HG03139 (cell line): Measurements from ENCODE around the gene CACNB2.
A peak's percentile ranks its signal among the peaks of the same experiment; 100 is the strongest.
"Not testable (repeated sequence)": the region's sequence is repeated elsewhere in the genome, so short reads cannot be mapped to it uniquely, and the experiment has no call there.

ENCODE experiments used
- ATAC-seq: cut with Tn5 transposase; IDR thresholded peaks from one replicate; pipeline ENCODE4 v1.9.1; 2021; ENCODE audit not compliant: unreplicated experiment

Gene CACNB2

GRCh38 chr10:18438361-18439126 is 298.3 kb downstream of the CACNB2 start:
- ATAC-seq, result no peak

DNA sequence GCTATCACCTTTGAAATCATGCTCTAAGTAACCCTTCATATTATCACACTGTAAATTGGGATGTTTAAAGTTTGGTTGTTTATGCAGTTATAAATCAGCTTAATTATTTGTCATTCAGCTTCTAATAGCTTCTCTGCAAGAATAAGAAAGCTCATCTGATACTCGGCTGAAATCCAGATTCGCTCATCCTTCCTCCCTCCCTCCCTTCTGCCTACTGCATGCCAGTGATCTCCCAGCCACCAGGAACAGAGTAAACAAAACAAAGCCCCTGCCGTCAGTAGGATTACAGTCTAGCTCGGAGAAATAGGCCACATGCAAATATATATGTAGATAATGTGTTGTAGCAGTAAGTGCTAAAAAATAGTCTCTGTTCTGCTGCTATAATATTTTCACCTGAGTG is 299.4 kb downstream of the CACNB2 start:
- ATAC-seq, result no peak

DNA sequence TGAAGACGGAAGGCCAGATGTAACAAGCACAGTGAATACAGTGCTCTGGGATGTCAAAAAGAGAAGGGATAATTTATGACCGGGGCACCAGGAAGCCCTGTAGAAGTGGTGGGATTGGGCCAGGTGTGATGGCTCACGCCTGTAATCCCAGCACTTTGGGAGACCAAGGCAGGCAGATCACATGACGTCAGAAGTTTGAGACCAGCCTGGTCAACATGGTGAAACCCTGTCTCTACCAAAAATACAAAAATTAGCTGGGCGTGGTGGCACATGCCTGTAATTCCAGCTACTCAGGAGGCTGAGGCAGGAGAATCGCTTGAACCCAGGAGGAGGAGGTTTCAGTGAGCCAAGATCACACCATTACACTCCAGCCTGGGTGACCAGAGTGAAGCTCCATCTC is 305.4 kb downstream of the CACNB2 start:
- not testable (repeated sequence) for ATAC-seq

- no peak for ATAC-seq
Observed at GRCh38 chr10:18446205-18446604, 306.0 kb downstream of the CACNB2 start.

- ATAC-seq, result no peak
Observed at GRCh38 chr10:18449611-18450026, 309.4 kb downstream of the CACNB2 start.

DNA sequence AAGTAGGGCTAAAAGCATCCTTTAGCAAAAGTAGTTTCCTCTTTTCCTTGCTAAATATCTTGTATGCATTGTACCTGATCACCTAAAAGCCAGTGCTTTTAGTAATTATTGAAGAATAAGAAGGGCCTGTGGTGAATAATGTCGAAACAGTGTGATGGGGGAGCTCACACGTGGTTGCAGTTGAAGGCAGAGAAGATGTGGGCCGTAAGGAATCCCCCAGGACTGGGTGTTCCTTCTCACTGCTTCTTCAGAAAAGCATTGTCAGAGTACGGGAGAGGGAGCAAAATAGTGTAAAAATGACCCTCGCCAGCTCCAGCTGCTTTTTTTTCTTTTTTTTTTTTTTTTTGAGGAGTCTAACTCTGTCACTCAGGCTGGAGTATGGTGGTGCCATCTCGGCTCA is 310.1 kb downstream of the CACNB2 start:
- ATAC-seq, result no peak

GRCh38 chr10:18455086-18455884 is 315.1 kb downstream of the CACNB2 start:
- ATAC-seq, result no peak

DNA sequence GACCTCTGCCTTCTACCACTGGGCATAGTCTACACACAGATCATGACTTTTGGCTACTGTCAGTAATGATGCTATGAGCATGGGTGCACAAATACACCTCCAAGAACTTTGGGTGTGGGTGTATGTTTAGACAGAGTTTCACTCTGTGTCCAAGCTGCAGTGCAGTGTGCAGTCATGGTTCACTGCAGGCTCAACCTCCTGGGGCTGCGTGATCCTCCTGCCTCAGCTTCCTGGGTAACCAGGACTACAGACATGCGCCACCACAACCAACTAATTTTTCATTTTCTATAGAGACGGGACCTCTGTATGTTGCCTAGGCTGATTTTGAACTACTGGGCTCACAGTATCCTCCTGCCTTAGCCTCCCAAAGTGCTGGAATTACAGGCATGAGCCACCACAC is 316.8 kb downstream of the CACNB2 start:
- peak; percentile 99 for ATAC-seq

- no peak for ATAC-seq
Observed at GRCh38 chr10:18460032-18460431, 319.8 kb downstream of the CACNB2 start.

GRCh38 chr10:18463673-18464211 is 323.5 kb downstream of the CACNB2 start:
- ATAC-seq, result no peak

DNA sequence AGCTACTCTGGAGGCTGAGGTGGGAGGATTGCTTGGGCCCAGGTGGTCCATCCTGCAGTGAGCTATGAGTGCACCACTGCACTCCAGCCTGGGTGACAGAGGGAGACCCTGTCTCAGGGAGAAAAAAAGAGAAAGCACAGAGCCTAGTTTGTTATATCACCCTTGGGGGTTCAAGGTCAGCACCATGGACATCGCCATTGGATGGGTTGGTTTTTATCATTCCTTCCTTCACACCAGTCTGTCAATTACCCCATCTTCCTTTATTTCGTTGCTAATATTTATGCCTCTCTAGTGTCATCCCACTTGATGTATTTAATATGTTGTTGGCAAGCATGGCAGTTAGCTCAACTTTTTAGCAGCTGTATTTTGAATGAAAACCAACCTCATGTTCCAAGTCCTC is 328.9 kb downstream of the CACNB2 start:
- ATAC-seq, result no peak

GRCh38 chr10:18472977-18473376 is 332.8 kb downstream of the CACNB2 start:
- no peak for ATAC-seq

DNA sequence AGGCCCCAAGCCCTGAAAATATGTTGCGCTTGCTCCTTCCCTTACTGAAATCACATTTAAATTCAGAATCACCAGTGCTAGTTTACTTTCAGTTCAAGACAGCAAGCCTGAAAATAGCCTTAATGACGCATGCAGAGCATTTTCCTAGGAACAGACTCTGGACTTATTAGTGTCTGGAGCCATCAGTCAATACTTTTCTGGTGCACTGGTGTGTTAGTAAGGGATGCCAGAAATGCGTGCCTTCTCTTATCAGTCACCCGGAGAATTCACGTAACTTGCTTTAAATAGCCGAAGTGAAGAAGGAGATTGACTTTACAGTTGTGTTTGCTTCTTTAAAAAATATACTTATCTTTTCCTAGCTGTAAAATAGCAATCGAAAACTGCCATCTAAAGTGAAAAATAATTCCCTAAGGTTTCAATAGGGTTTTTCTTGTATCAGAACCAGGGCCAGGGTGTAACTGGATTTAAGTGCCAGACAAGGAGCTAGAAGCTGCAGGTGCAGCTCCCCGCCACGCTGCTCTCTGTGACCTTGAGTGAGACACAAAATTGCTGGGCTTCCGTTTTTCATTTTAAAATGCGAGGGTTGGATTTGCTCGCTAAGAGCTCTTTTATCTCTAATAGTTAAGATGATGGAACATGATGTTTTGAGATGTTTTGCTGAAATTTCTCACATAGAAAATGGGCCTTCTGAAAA is 333.3 kb downstream of the CACNB2 start:
- ATAC-seq, result no peak

DNA sequence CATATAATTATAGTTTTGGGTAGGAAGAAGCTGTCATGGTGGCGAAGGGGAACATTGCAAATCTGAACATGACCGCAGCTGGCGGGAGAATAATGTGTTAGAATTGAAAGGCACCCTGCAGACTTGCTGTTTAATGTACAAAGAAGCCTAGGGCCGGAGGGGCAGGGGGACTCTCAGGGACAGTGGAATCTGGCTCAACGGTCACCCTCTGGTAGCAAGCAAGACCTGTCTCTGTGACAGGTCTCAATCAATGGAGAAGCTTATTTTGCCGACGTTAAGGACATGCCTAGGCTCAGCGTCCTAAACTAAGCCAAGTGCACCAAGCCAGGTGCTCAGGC is 333.9 kb downstream of the CACNB2 start:
- no peak for ATAC-seq

DNA sequence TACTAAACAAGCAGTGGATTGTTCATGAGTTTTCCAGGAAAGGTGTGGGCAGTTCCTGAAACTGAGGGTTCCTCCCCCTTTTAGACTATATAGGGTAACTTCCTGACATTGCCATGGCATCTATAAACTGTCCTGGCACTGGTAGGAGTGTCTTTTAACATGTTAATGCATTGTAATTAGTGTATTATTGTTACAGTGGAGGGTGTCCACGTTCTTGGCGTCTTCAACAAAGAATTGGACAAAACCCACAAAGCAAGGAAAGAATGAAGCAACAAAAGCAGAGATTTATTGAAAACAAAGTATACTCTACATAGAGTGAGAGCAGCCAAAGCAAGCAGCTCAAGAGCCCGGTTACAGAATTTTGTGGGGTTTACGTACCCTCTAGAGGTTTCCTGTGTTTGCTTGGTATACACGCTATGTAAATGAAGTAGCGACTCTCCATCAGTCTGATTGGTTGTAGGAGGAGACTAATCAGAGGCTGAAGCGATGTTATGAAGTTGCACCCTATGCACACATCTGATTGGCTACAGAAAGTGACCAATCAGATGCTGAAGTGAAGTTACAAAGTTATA is 335.9 kb downstream of the CACNB2 start:
- no peak for ATAC-seq

DNA sequence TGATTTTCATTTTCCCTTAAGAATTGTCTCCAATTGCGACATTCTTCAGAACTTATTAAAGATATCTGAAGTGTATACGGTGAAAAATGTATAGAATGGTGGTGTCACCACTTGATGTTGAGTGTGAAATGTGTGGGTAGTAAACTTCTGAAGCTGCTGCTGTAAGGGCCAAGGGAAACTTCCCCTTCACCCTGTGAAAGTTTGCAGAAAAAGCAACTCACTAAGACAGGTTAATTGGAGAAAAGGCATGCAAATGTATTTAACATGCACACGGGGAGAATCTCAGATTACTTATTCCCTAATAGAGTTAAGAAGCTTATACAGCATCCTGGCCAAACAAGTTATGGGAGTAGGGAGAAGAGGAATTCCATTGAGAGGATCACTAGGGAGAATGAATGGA is 338.1 kb downstream of the CACNB2 start:
- no peak for ATAC-seq

GRCh38 chr10:18479502-18479901 is 339.3 kb downstream of the CACNB2 start:
- no peak for ATAC-seq

DNA sequence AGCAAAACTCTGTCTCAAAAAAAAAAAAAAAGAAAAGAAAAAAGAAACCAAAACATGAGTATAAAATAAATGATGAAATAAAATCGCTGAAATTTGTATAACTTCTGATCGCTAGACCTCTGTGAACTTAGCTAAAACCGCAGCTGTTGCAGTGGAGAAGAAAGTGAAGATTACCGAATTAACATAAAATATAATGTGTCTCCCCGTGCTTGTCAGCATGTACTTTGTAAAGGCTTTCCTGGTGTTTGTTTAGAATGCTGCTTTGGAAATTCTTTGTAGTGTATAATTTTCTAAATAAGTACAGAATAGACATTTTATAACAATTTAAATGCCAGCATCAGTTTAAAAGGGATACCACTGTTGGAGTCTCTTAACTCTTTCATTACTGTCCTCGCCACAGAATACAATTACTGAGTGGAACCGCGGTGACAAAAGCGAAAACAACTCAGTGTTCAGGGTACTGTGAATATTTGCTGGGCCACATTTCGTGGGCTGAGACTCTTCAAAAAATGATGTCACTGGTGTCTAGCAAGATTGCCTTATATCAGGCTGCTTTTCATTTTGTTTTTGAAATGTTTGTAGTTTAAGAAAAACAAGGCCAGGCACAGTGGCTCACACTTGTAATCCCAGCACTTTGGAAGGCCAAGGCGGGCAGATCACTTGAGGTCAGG is 343.4 kb downstream of the CACNB2 start:
- ATAC-seq, result no peak

GRCh38 chr10:18486438-18486837 is 346.2 kb downstream of the CACNB2 start:
- no peak for ATAC-seq

GRCh38 chr10:18490755-18491154 is 350.5 kb downstream of the CACNB2 start:
- no peak for ATAC-seq
